HUDEP-2 (cell line): ENCODE measurements around the gene FRG2B.
"Not testable (repeated sequence)": the region's sequence is repeated elsewhere in the genome, so short reads cannot be mapped to it uniquely, and the experiment has no call there.

Experiments used
- DNase-seq, 76 experiments: peaks; one replicate each; lab custom pipeline; 2025; ENCODE audit not compliant: unreplicated experiment in 76 of 76; lab: John Stamatoyannopoulos, UW

Gene FRG2B

GRCh38 chr10:133600657-133601056 is 25.9 kb downstream of the FRG2B start:
- no peak for DNase-seq

- DNase-seq: not testable (repeated sequence)
Observed at GRCh38 chr10:133599869-133600268, 26.7 kb downstream of the FRG2B start.

- no peak for DNase-seq
Observed at GRCh38 chr10:133592716-133593115, 33.9 kb downstream of the FRG2B start.

GRCh38 chr10:133590970-133591359 is 35.6 kb downstream of the FRG2B start:
- DNase-seq: no peak

- DNase-seq: no peak
Observed at GRCh38 chr10:133590226-133590969, 36.2 kb downstream of the FRG2B start.

- not testable (repeated sequence) for DNase-seq
Observed at GRCh38 chr10:133577037-133577436, 49.6 kb downstream of the FRG2B start.
